NT2/D1 (cell line): Measurements from ENCODE around the gene AGO3.

Experiments used
- SUZ12 ChIP-seq: IDR thresholded peaks from 2 replicates; pipeline ENCODE4 v1.6.1; 2011; ENCODE audit not compliant: insufficient read length, insufficient read depth; ENCODE audit errors: extremely low read depth
- ZNF274 ChIP-seq: IDR thresholded peaks from 2 replicates; pipeline ENCODE4 v1.6.1; 2011; ENCODE audit warnings: mild to moderate bottlenecking, low read depth, low read length

GRCh38 chr1:36080236-36080635 is 149.3 kb downstream of the AGO3 start:
- TF ChIP-seq SUZ12 (no peak), ZNF274 (no peak)
